ENCODE measurements around the gene CBFA2T3.

CBFA2T3 gene

GRCh38 chr16:88917915-88918627 is 58.9 kb downstream of the CBFA2T3 start:
- Histone ChIP-seq H3K9ac (no peak overlapping the region), H3K4me2 (ENCODE audit: low read length) (no peak overlapping the region), H2AFZ (no peak overlapping the region), H3K36me3 (ENCODE audit: control insufficient read depth, insufficient read depth, low read length) (no peaks in the 10 kb centered on the region), H3K4me1 (no peaks in the 10 kb centered on the region), H3K4me3 (ENCODE audit: low read depth, low read length) (no peak overlapping the region), H3K9me3 (ENCODE audit: control insufficient read depth, low read length) (no peaks in the 10 kb centered on the region), H3K27ac (no peak overlapping the region), H3K79me2 (no peaks in the 10 kb centered on the region), H3K27me3 (ENCODE audit: control insufficient read depth, insufficient read depth, low read length) (no peaks in the 10 kb centered on the region)
- no peak for TF ChIP-seq CTCF (IDR thresholded peaks at IDR 0.05)

- no peaks in the 10 kb centered on the region for H3K79me2 ChIP-seq
- H2AFZ ChIP-seq = no peak overlapping the region
- no peaks in the 10 kb centered on the region for H3K4me1 ChIP-seq
- TF ChIP-seq CTCF (IDR thresholded peaks at IDR 0.05) = no peak
- no peaks in the 10 kb centered on the region for H3K36me3 ChIP-seq (ENCODE audit: control insufficient read depth, insufficient read depth, low read length)
- H3K4me2 ChIP-seq (ENCODE audit: low read length) = no peak overlapping the region
- H3K9me3 ChIP-seq (ENCODE audit: control insufficient read depth, low read length) = no peaks in the 10 kb centered on the region
- H3K27ac ChIP-seq = no peak overlapping the region
- no peaks in the 10 kb centered on the region for H3K27me3 ChIP-seq (ENCODE audit: control insufficient read depth, insufficient read depth, low read length)
- no peak overlapping the region for H3K9ac ChIP-seq
- no peak overlapping the region for H3K4me3 ChIP-seq (ENCODE audit: low read depth, low read length)
Measured at GRCh38 chr16:88917146-88917914, 59.7 kb downstream of the CBFA2T3 start.

GRCh38 chr16:88915639-88916327 is 61.2 kb downstream of the CBFA2T3 start:
- Histone ChIP-seq H3K4me2 (ENCODE audit: low read length) (no peak overlapping the region), H3K4me1 (no peaks in the 10 kb centered on the region), H3K9ac (no peak overlapping the region), H3K36me3 (ENCODE audit: control insufficient read depth, insufficient read depth, low read length) (no peaks in the 10 kb centered on the region), H3K27me3 (ENCODE audit: control insufficient read depth, insufficient read depth, low read length) (no peaks in the 10 kb centered on the region), H3K79me2 (no peaks in the 10 kb centered on the region), H3K4me3 (ENCODE audit: low read depth, low read length) (no peak overlapping the region), H3K27ac (no peak overlapping the region), H3K9me3 (ENCODE audit: control insufficient read depth, low read length) (no peaks in the 10 kb centered on the region), H2AFZ (no peak overlapping the region)
- TF ChIP-seq CTCF (IDR thresholded peaks at IDR 0.05) = no peak

- Histone ChIP-seq H3K27me3 (ENCODE audit: control insufficient read depth, insufficient read depth, low read length) (no peaks in the 10 kb centered on the region), H2AFZ (no peak overlapping the region), H3K4me3 (ENCODE audit: low read depth, low read length) (no peak overlapping the region), H3K9me3 (ENCODE audit: control insufficient read depth, low read length) (no peaks in the 10 kb centered on the region), H3K4me2 (ENCODE audit: low read length) (no peak overlapping the region), H3K9ac (no peak overlapping the region), H3K4me1 (no peaks in the 10 kb centered on the region), H3K36me3 (ENCODE audit: control insufficient read depth, insufficient read depth, low read length) (no peaks in the 10 kb centered on the region), H3K79me2 (no peaks in the 10 kb centered on the region), H3K27ac (no peak overlapping the region)
- no peak for TF ChIP-seq CTCF (IDR thresholded peaks at IDR 0.05)
Measured at GRCh38 chr16:88914750-88915368, 62.1 kb downstream of the CBFA2T3 start.

Measured in parathyroid adenoma (tissue), 2 donors.